ENCODE data around the gene LIG1. TPM values are rescaled to one million over a fixed set of nuclear protein-coding genes. Genes with fewer than 3 reads are reported as not detected.

LIG1 gene
- total and polyA plus RNA-seq, 12 donors = 1.8 to 9.9 (median 4.0) TPM

- Histone ChIP-seq H3K4me1 (no peaks in the 10 kb centered on the region), H3K27me3 (no peaks in the 10 kb centered on the region), H3K4me3 (no peak overlapping the region), H3K36me3 (peaks cover 0 to 35% (median 0%) of the 10 kb centered on the region in 9 donors), H3K9me3 (peaks cover 0 to 9% (median 5%) of the 10 kb centered on the region in 11 donors), H3K27ac (no peak overlapping the region)
- ATAC-seq = no peak
- TF ChIP-seq, protein P1, sequence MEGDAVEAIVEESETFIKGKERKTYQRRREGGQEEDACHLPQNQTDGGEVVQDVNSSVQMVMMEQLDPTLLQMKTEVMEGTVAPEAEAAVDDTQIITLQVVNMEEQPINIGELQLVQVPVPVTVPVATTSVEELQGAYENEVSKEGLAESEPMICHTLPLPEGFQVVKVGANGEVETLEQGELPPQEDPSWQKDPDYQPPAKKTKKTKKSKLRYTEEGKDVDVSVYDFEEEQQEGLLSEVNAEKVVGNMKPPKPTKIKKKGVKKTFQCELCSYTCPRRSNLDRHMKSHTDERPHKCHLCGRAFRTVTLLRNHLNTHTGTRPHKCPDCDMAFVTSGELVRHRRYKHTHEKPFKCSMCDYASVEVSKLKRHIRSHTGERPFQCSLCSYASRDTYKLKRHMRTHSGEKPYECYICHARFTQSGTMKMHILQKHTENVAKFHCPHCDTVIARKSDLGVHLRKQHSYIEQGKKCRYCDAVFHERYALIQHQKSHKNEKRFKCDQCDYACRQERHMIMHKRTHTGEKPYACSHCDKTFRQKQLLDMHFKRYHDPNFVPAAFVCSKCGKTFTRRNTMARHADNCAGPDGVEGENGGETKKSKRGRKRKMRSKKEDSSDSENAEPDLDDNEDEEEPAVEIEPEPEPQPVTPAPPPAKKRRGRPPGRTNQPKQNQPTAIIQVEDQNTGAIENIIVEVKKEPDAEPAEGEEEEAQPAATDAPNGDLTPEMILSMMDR (IDR thresholded peaks at IDR 0.05) = no peak
- intact Hi-C loops (cut with DNase I) = no loop called here
- DNase-seq = no peak
- WGBS, 2 donors = 83 to 86% methylated on average over 8 of the region's 8 CpGs
Observed at GRCh38 chr19:48186541-48186991, 16.4 kb upstream of the LIG1 start.

- WGBS, 2 donors = 94% methylated on average over 5 of the region's 5 CpGs
- DNase-seq (no peak), ATAC-seq (no peak)
- peaks cover 0 to 15% (median 10%) of the 10 kb centered on the region in 11 donors for H3K9me3 ChIP-seq
- TF ChIP-seq, protein P1 (IDR thresholded peaks at IDR 0.05) = no peak
- intact Hi-C loops (cut with DNase I) = no loop called here
- no peaks in the 10 kb centered on the region for H3K4me1 ChIP-seq
- no peak overlapping the region for H3K4me3 ChIP-seq
- H3K27me3 ChIP-seq = no peaks in the 10 kb centered on the region
- H3K27ac ChIP-seq = no peak overlapping the region
- H3K36me3 ChIP-seq = peaks cover 0 to 35% (median 0%) of the 10 kb centered on the region in 9 donors
Observed at GRCh38 chr19:48186015-48186414, 15.9 kb upstream of the LIG1 start.

GRCh38 chr19:48183356-48183755 is 13.2 kb upstream of the LIG1 start:
- WGBS, 2 donors = 88 to 95% methylated on average over 9 of the region's 9 CpGs
- DNase-seq (no peak), ATAC-seq (no peak)
- intact Hi-C loops (cut with DNase I) = no loop called here
- no peaks in the 10 kb centered on the region for H3K27me3 ChIP-seq
- H3K36me3 ChIP-seq = peaks cover 0 to 41% (median 0%) of the 10 kb centered on the region in 9 donors
- TF ChIP-seq, protein P1 (IDR thresholded peaks at IDR 0.05) = no peak
- no peak overlapping the region for H3K4me3 ChIP-seq
- peaks cover 0 to 21% (median 13%) of the 10 kb centered on the region in 11 donors for H3K9me3 ChIP-seq
- no peak overlapping the region for H3K27ac ChIP-seq
- no peaks in the 10 kb centered on the region for H3K4me1 ChIP-seq

GRCh38 chr19:48182434-48182833 is 12.3 kb upstream of the LIG1 start:
- peaks cover 0 to 21% (median 13%) of the 10 kb centered on the region in 11 donors for H3K9me3 ChIP-seq
- H3K4me3 ChIP-seq = no peak overlapping the region
- intact Hi-C loops (cut with DNase I) = no loop called here
- 91 to 96% methylated on average over 38 of the region's 38 CpGs for WGBS, 2 donors
- no peak for DNase-seq
- H3K27ac ChIP-seq = no peak overlapping the region
- no peak for ATAC-seq
- peaks cover 0 to 34% (median 0%) of the 10 kb centered on the region in 9 donors for H3K36me3 ChIP-seq
- TF ChIP-seq, protein P1 (IDR thresholded peaks at IDR 0.05) = no peak
- H3K4me1 ChIP-seq = no peaks in the 10 kb centered on the region
- no peaks in the 10 kb centered on the region for H3K27me3 ChIP-seq
